ENCODE results near the gene PGAP2.

DNA sequence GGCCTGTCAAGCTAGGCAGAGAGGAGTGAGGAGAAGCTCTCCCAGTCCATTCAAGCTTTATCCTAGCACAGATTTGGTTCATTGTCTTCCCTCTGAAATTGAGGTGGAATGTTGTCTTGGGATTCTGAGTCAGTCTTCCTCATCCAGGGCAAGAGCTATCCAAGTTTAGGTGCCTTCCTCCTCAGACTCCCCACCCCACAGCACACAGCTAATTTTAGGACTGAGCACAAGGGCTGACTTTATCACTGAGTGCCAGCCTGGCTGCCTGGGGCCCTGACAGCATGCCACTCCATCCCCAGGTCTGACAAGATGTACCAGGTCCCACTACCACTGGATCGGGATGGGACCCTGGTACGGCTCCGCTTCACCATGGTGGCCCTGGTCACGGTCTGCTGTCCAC lies 2.6 kb downstream of the PGAP2 start:
- TF ChIP-seq, protein P1, sequence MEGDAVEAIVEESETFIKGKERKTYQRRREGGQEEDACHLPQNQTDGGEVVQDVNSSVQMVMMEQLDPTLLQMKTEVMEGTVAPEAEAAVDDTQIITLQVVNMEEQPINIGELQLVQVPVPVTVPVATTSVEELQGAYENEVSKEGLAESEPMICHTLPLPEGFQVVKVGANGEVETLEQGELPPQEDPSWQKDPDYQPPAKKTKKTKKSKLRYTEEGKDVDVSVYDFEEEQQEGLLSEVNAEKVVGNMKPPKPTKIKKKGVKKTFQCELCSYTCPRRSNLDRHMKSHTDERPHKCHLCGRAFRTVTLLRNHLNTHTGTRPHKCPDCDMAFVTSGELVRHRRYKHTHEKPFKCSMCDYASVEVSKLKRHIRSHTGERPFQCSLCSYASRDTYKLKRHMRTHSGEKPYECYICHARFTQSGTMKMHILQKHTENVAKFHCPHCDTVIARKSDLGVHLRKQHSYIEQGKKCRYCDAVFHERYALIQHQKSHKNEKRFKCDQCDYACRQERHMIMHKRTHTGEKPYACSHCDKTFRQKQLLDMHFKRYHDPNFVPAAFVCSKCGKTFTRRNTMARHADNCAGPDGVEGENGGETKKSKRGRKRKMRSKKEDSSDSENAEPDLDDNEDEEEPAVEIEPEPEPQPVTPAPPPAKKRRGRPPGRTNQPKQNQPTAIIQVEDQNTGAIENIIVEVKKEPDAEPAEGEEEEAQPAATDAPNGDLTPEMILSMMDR (IDR thresholded peaks at IDR 0.05) = no peak
- TF ChIP-seq EZH2phosphoT487 (IDR thresholded peaks at IDR 0.05) (no peak), EZH2 (IDR thresholded peaks at IDR 0.05) (no peak)

Data from neural progenitor cell (in vitro differentiated cells).